Dedifferentiated amniotic fluid mesenchymal stem cell (primary cell): Measurements from ENCODE around the gene PCSK5.
A peak's percentile ranks its signal among the peaks of the same experiment; 100 is the strongest.
"Not testable (repeated sequence)": the region's sequence is repeated elsewhere in the genome, so short reads cannot be mapped to it uniquely, and the experiment has no call there.

Source experiments
- DNase-seq: peaks from one replicate; pipeline ENCODE4 v3.0.0-alpha.2; 2016; ENCODE audit errors: extremely low spot score

Gene PCSK5

DNA sequence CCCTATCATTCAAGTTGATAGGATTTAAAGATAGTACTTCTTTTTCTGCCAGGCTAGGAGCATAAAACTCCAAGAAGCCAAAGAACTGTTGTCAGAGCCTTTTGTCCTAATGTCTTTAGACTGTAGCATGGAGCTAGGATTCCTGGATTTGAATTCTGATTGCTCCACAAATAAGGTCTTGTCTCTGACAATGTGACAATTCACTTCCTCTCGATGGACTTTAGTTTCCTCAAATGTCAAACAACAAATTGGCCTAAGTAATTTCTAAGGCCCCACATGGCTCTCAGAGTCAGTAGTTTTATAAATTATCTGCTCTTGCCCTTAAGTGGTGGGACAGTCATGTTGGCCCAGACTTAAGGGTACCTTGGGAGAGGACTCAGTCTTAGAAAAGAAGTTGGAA lies 467.1 kb downstream of the PCSK5 start:
- no peak for DNase-seq

DNA sequence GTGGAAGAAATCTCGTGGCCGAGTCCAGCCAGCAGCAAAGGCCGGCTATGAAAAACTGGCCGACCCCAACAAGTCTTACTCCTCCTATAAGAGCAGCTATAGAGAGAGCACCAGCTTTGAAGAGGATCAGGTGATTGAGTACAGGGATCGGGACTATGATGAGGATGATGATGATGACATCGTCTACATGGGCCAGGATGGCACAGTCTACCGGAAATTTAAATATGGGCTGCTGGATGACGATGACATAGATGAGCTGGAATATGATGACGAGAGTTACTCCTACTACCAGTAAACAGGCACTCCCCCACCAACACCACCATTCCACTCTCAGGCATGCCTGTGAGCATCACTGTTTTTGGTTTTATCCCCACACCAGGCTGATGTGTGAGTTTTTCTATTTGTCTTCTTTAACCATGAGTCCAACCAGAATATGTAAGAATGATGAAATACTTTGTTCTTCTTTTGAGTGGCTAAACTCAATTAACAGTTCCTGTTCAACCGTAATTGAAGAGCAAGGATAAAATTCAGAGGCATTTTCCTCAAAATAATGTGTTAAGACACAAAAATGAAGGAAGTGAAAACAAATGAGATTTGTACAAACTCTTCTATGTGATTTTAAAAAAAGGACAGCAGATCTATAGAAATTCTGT lies 468.3 kb downstream of the PCSK5 start:
- DNase-seq = no peak

DNA sequence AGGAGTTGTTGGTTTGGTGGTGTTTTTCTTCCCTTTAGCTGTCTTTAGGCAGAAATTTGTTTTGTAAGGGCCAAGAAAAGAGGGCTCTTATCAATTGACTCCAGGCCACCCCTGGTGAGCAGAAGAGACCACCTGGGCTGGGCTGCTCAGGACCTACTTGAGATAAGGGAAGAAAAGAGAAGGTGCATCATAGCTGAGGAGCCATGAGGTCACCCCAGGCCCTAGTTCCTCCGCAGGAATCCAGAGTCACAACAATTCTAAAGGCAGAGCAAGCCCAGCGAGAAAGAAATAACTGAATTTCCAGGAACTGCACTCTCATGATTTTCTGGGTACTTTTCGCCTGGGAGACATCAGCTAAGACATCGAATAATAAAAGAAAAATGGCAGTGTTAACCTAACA lies 468.9 kb downstream of the PCSK5 start:
- no peak for DNase-seq

GRCh38 chr9:76359766-76360165 lies 469.3 kb downstream of the PCSK5 start:
- DNase-seq = no peak

GRCh38 chr9:76362332-76363031 lies 472.0 kb downstream of the PCSK5 start:
- DNase-seq = not testable (repeated sequence)

- DNase-seq = no peak
Measured at GRCh38 chr9:76363032-76363395, 472.5 kb downstream of the PCSK5 start.

DNA sequence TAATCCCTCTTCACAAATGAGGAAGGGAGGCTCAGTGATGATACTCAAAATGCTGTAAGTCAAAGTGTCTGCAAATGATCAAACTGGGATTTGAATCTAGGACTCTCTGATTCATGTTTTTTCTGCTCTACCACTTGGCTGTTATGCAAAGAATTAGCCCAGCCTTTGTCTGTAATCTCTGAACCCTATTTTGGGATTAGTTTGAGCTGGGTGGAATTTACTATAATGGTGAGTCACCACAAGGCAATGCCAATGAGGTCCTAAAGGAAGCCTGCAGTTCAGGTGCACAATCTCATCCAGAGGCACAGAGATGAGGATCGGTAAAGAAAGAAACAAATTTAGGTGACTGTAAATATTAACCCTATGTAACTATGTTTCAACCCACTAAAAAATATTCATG lies 474.6 kb downstream of the PCSK5 start:
- peak; percentile 51 for DNase-seq

GRCh38 chr9:76366275-76366674 lies 475.8 kb downstream of the PCSK5 start:
- no peak for DNase-seq

DNA sequence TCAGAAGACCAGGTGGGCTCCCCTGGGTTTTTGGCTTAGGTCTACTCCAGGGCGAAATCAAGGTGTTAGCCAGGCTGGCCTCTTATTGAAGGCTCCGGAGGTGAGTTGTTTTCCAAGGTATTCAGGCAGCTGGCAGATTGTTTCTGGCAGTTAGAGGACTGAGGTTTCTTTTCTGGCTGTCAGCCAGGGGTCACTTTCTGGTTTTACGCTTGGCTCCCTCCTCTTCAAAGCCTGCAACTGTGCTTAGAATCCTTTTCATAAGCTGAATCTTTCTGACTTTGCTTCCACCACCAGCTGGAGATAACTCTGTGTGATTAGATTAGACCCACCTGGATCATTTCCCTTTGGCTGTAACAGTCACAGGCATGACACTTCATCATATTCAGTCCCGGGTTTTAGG lies 479.1 kb downstream of the PCSK5 start:
- no peak for DNase-seq

- DNase-seq = no peak
Measured at GRCh38 chr9:76370396-76371023, 480.0 kb downstream of the PCSK5 start.

- peak; percentile 41 for DNase-seq
Measured at GRCh38 chr9:76371901-76372300, 481.4 kb downstream of the PCSK5 start.

GRCh38 chr9:76372336-76372735 lies 481.9 kb downstream of the PCSK5 start:
- DNase-seq = no peak

- no peak for DNase-seq
Measured at GRCh38 chr9:76373173-76373783, 482.8 kb downstream of the PCSK5 start.

DNA sequence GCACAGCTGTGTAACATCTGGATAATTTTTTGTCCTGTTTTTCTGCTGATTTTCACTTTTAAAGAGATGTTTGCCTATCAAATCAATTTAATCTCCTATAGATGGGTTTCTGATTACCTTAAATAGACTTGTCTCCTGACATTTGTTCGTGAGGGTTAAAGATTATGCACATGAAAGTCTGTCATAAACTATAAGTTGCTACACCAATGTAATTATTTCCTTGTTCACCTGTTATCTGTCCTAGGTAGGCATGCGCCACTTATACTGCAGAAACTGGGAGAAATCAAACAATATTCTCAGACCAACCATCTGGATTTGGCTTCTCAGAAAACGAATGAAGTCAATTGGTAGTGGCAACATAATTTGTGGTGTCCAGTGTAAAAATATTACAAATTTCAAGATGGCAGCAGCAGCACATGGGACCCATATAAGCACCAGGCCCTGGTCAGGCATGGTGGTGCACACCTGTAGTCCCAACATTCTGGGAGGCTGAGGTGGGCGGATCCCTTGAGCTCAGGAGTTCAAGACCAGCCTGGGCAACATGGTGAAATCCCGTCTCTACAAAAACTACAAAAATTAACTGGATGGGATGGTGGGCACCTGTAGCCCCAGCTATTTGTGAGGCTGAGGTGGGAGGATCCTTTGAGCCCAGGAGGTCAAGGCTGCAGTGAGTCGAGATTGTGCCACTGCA lies 483.5 kb downstream of the PCSK5 start:
- no peak for DNase-seq

- DNase-seq = peak; percentile 35
Measured at GRCh38 chr9:76374783-76375559, 484.5 kb downstream of the PCSK5 start.

DNA sequence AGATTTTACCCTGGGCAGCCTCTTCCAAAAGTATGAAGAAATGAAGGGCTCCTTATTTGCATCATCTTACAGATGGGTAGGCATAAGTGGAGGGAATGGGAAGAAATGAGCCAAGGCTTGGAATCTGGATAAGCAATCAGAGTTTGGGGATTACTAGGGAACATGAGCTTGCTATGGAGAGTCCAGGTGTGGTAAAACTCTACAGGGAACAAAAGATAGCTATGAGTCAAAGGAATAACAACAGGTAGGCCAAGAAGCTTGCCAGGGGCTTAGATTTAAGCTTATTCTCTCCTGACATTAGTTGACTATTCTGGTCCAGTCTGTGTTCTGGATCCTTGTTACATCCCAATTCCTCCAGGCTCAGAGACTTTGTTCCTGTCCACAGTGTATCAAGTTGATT lies 487.3 kb downstream of the PCSK5 start:
- DNase-seq = no peak

DNA sequence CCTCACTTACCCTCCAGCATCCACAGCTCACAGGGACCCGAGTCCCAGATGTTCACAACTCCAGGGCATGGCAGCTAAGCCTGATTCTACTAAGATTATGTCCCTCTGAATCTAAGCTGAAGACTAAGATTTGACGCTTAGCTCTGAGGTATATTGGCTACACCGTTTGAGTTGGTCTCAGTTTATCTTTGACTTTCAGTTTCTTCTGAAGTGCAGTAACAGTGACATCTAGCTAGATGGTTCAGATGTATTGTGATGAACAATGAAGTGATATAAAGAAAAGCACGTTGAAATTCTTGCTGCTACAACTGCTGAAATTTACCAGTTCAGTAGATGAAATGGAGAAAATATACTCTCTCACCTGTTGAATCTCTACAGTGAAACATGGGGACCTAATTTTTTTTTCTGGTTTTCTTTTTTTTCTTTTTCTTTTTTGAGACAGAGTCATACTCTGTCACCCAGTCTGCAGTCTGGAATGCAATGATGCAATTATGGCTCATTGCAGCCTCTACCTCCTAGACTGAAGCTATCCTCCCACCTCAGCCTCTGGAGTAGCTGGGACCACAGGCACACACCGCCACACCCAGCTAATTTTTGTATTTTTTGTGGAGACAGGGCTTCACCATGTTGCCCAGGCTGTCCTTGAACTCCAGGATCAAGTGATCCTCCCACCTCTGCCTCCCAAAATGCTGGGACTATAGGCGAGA lies 488.0 kb downstream of the PCSK5 start:
- no peak for DNase-seq

- DNase-seq = no peak
Measured at GRCh38 chr9:76379494-76379893, 489.0 kb downstream of the PCSK5 start.

- DNase-seq = no peak
Measured at GRCh38 chr9:76390656-76391055, 500.2 kb downstream of the PCSK5 start.

- peak; percentile 83 for DNase-seq
Measured at GRCh38 chr9:76394195-76394959, 503.9 kb downstream of the PCSK5 start, which contains the start of gene RFK. RFK (minus strand) TSS chr9:76394426; CDS start chr9:76394171, 255 bp downstream.
